Caco-2 (cell line): ENCODE results near the gene SETD1B. TPM values are rescaled to one million over a fixed set of nuclear protein-coding genes. Genes with fewer than 3 reads are reported as not detected.

Source experiments
- BruUV-seq: library from RNA; stranded (reverse); fragments of 400-500 nt; replicated peaks from 2 replicates; lab custom pipeline; 2021; lab: Mats Ljungman, UMichigan
- CTCF ChIA-PET: fragments of 300-600 bp; sonication (Branson Sonifier 250); formaldehyde crosslinking; loops from one replicate; lab custom pipeline; 2022; ENCODE audit warnings: antibody characterized with exemption; lab: Charles Lee
- POLR2A ChIA-PET: fragments of 300-600 bp; sonication (Branson Sonifier 250); formaldehyde crosslinking; loops from one replicate; lab custom pipeline; 2022; ENCODE audit warnings: antibody characterized with exemption; lab: Charles Lee
- DNase-seq, 2 experiments: peaks; one replicate each; pipeline versions ENCODE4 v3.0.0 to v3.0.0-alpha.2; 2020 to 2022
- H3K27me3 ChIP-seq: replicated peaks from 2 replicates; pipeline ENCODE4 v1.6.0; 2011; ENCODE audit warnings: low read length; ENCODE audit not compliant: control insufficient read depth, insufficient read depth
- H3K36me3 ChIP-seq: 2 replicates; pipeline ENCODE4 v1.5.1; 2011; ENCODE audit warnings: low read length; ENCODE audit not compliant: control insufficient read depth, insufficient read depth
- H3K4me1 ChIP-seq: fragments of 250-450 bp; sonication (Bioruptor Pico); 2 replicates; pipeline ENCODE4 v1.5.1; 2020; ENCODE audit warnings: mild to moderate bottlenecking
- H3K4me3 ChIP-seq: 2 replicates; pipeline ENCODE4 v1.5.1; 2011; ENCODE audit warnings: low read depth, mild to moderate bottlenecking, control low read depth, low read length
- H3K9me3 ChIP-seq: fragments of 250-450 bp; sonication (Bioruptor Pico); 2 replicates; pipeline ENCODE4 v1.5.1; 2020; ENCODE audit warnings: mild to moderate bottlenecking, moderate library complexity
- H3K27ac Mint-ChIP-seq: one replicate; pipeline ENCODE4 v1.8.0; 2022; ENCODE audit warnings: mixed read lengths; ENCODE audit not compliant: unreplicated experiment
- H3K27me3 Mint-ChIP-seq: one replicate; pipeline ENCODE4 v1.8.0; 2022; ENCODE audit warnings: mixed read lengths; ENCODE audit not compliant: insufficient read depth, unreplicated experiment
- H3K36me3 Mint-ChIP-seq: one replicate; pipeline ENCODE4 v1.8.0; 2022; ENCODE audit warnings: mild to moderate bottlenecking, mixed read lengths; ENCODE audit not compliant: insufficient read depth, unreplicated experiment
- H3K4me1 Mint-ChIP-seq: one replicate; pipeline ENCODE4 v1.8.0; 2022; ENCODE audit warnings: low read depth, mixed read lengths; ENCODE audit not compliant: unreplicated experiment
- H3K4me3 Mint-ChIP-seq: one replicate; pipeline ENCODE4 v1.8.0; 2022; ENCODE audit warnings: mild to moderate bottlenecking, moderate library complexity, mixed read lengths; ENCODE audit not compliant: unreplicated experiment
- H3K9me3 Mint-ChIP-seq: one replicate; pipeline ENCODE4 v1.8.0; 2022; ENCODE audit warnings: mixed read lengths; ENCODE audit not compliant: unreplicated experiment
- CTCF ChIP-seq, 2 experiments: fragments of 200-600 bp in 1 of 2; IDR thresholded peaks; 1 replicate in 1 of 2; 2 replicates in 1 of 2; pipeline versions ENCODE4 v1.5.1 to v1.8.0; 2011 to 2022; ENCODE audit warnings: antibody characterized with exemption in 1 of 2, control low read depth in 1 of 2, inconsistent platforms in 1 of 2, low read depth in 1 of 2, low read length in 1 of 2, mild to moderate bottlenecking in 1 of 2, moderate library complexity in 1 of 2; ENCODE audit not compliant: insufficient read depth in 1 of 2, severe bottlenecking in 1 of 2, unreplicated experiment in 1 of 2
- intact Hi-C: fragments of 100-400 bp; cut with micrococcal nuclease; formaldehyde crosslinking; loops from one replicate; pipeline ENCODE4 v1.10.0; 2022; ENCODE audit not compliant: unreplicated experiment
- total RNA-seq: library from RNA; stranded (reverse); gene quantifications from 2 replicates; pipeline ENCODE4 v1.2.3, GENCODE V29; 2022

Gene SETD1B
- total RNA-seq, 1 experiment from 2014 or later = 16.8 TPM

GRCh38 chr12:121791671-121792551 lies 11.9 kb upstream of the SETD1B start:
- peaks cover 18% of the 10 kb centered on the region for H3K4me1 Mint-ChIP-seq
- peaks cover 58% of the 10 kb centered on the region for H3K36me3 Mint-ChIP-seq
- peak overlapping the region; percentile 74 for H3K4me3 Mint-ChIP-seq
- no peaks in the 10 kb centered on the region for H3K9me3 Mint-ChIP-seq
- ChIA-PET CTCF (interaction anchor here (0.6 to 6.6 kb wide), 5 partner anchors 11 to 396 kb away, joined by 3 to 145 read pairs (median 46); partner anchors contain the start of gene SETD1B), POLR2A (interaction anchor here (0.9 kb wide), 1 partner anchor 19 kb away, joined by 8 read pairs; no protein-coding TSS in a partner anchor)
- Histone ChIP-seq H3K9me3 (no peaks in the 10 kb centered on the region), H3K4me1 (peaks cover 40% of the 10 kb centered on the region), H3K27me3 (no peaks in the 10 kb centered on the region), H3K36me3 (no peaks in the 10 kb centered on the region; the same call in 1 of the 2 replicates), H3K4me3 (peak overlapping the region; percentile 82)
- DNase-seq = peak; percentile 79 to 87
- peak overlapping the region; percentile 89 for H3K27ac Mint-ChIP-seq
- peak in 1 of 2 experiments; percentile 39 for TF ChIP-seq CTCF (IDR thresholded peaks at IDR 0.05; ENCODE audit: insufficient read depth in 1 of 2, low read depth in 1 of 2, low read length in 1 of 2, severe bottlenecking in 1 of 2, unreplicated experiment in 1 of 2)
- TSS peak; percentile 17 for BruUV-seq
- intact Hi-C loops = loop anchor here (5.0 kb wide), 1 partner anchor 210 kb away; the partner anchor contains the start of gene KDM2B
- H3K27me3 Mint-ChIP-seq = no peaks in the 10 kb centered on the region

- no peaks in the 10 kb centered on the region for H3K27me3 ChIP-seq
- ChIA-PET CTCF (interaction anchor here (0.6 to 6.6 kb wide), 12 partner anchors 10 to 397 kb away, joined by 3 to 145 read pairs (median 14); partner anchors contain the start of genes PSMD9 and SETD1B), POLR2A (interaction anchor here (1.9 kb wide), 1 partner anchor 10 kb away, joined by 17 read pairs; no protein-coding TSS in a partner anchor)
- intact Hi-C loops = loop anchor here (5.0 kb wide), 1 partner anchor 211 kb away; the partner anchor contains the start of gene KDM2B
- Mint-ChIP-seq H3K4me1 (peaks cover 26% of the 10 kb centered on the region), H3K27ac (peak overlapping the region; percentile 89), H3K27me3 (no peaks in the 10 kb centered on the region), H3K4me3 (peak overlapping the region; percentile 74), H3K9me3 (no peaks in the 10 kb centered on the region), H3K36me3 (peaks cover 59% of the 10 kb centered on the region)
- peaks cover 47% of the 10 kb centered on the region for H3K4me1 ChIP-seq
- H3K4me3 ChIP-seq = peak overlapping the region; percentile 82
- no peak for TF ChIP-seq CTCF (IDR thresholded peaks at IDR 0.05; ENCODE audit: insufficient read depth in 1 of 2, low read depth in 1 of 2, low read length in 1 of 2, severe bottlenecking in 1 of 2, unreplicated experiment in 1 of 2)
- peak; percentile 69 to 77 for DNase-seq
- H3K36me3 ChIP-seq = no peaks in the 10 kb centered on the region; the same call in 1 of the 2 replicates
- no peaks in the 10 kb centered on the region for H3K9me3 ChIP-seq
- TSS peak; percentile 76 for BruUV-seq
Measured at GRCh38 chr12:121792607-121793439, 11.0 kb upstream of the SETD1B start.
